22Rv1 (cell line): Measurements from ENCODE around the gene DDHD1.

ENCODE experiments used
- H3K27ac ChIP-seq: fragments of 450-650 bp; 2 replicates; pipeline ENCODE4 v1.5.1; 2017
- ZFX ChIP-seq: fragments of 450-650 bp; IDR thresholded peaks from 2 replicates; pipeline ENCODE4 v1.6.1; 2017; ENCODE audit warnings: antibody characterized with exemption, borderline replicate concordance
- TF ChIP-seq, protein P1 (sequence below): fragments of 450-650 bp; IDR thresholded peaks from 2 replicates; pipeline ENCODE4 v1.5.1; 2017; ENCODE audit warnings: mild to moderate bottlenecking

The DDHD1 gene

DNA sequence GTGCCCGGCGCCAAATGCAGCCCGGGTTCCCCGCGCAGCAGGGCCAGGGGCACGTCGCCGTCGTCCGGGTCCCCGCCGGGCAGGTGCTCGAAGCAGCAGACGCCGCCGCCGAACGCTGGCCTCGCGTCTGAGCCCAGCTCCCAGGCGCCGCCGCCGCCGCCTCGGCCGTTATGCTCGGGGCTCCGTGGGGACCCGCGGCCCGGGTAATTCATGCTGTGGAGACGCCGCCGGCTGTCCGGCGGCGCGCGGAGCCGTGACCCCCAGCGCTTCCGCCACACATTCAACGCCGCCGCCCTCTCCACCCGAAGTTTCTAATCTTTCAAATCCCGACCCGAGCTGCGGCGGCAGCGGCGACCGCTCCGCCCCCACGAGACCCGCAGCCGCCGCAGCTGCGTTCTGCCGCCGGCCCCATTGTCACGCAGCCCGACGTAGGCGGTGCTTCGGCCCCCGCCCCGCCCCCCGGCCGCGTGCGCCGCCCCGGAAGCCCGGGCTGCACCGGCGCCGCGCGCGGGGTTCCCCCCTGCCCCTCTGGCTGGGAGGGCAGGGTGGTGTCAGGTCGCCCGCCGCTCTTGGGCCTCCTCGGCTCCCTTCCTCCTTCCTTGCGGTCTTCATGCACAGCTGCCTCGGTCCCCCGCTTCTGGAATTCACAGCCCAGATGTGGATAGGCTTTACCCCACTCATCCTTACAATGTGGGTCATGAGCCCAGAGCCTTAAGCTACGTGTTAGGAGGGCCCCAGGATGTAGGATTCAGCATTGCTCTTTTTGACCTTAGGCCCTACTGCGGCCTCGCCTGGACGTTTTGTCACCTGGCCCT, at the start of gene DDHD1:
Gene DDHD1, minus strand, starts transcription at position 437 of the 815 bp plus-strand sequence. Its CDS starts 225 bp downstream, at position 212.
- TF ChIP-seq, protein P1, sequence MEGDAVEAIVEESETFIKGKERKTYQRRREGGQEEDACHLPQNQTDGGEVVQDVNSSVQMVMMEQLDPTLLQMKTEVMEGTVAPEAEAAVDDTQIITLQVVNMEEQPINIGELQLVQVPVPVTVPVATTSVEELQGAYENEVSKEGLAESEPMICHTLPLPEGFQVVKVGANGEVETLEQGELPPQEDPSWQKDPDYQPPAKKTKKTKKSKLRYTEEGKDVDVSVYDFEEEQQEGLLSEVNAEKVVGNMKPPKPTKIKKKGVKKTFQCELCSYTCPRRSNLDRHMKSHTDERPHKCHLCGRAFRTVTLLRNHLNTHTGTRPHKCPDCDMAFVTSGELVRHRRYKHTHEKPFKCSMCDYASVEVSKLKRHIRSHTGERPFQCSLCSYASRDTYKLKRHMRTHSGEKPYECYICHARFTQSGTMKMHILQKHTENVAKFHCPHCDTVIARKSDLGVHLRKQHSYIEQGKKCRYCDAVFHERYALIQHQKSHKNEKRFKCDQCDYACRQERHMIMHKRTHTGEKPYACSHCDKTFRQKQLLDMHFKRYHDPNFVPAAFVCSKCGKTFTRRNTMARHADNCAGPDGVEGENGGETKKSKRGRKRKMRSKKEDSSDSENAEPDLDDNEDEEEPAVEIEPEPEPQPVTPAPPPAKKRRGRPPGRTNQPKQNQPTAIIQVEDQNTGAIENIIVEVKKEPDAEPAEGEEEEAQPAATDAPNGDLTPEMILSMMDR = no peak
- TF ChIP-seq ZFX = no peak
- H3K27ac ChIP-seq = peak within 1 kb of the TSS; percentile 78

DNA sequence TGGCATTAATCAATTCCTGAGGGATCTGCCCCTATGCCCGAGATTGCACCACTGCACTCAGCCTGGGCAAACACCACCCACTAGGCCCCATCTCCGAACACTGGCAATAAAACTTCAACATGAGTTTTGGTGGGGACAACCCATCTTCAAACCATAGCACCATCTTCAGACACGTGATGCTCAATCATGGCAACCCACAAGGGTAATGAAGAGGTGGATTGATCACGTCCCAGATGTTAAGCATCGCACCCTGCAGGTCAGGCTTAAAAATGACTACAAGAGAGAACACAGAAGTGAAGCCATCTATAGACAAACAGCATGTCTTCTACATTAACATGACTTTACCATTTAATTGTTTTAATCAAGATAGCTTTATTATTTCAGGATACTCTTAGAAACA, 42.8 kb upstream of the DDHD1 start:
- no peak for TF ChIP-seq ZFX

DNA sequence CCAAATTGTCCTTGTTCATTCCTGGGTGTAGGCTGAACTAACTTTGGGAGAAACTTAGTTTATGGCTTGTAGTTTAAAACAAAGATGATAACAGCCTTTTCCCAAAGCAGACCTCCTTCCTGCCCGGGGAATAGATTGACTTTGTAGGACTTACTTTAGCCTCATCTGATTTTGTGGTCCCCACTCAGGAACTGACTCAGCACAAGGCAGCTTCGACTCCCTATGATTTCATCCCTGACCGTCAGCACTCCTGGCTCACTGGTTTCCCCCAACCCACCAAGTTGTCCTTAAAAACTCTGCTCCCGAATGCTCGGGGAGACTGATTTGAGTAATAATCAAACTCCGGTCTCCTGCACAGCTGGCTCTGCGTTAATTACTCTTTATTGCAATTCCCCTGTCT, 40.1 kb upstream of the DDHD1 start:
- TF ChIP-seq ZFX = no peak
- TF ChIP-seq, protein P1 = no peak
- no peak overlapping the region for H3K27ac ChIP-seq

More for the DNA sequence above, 42.8 kb upstream of the DDHD1 start:
- no peak overlapping the region for H3K27ac ChIP-seq

DNA sequence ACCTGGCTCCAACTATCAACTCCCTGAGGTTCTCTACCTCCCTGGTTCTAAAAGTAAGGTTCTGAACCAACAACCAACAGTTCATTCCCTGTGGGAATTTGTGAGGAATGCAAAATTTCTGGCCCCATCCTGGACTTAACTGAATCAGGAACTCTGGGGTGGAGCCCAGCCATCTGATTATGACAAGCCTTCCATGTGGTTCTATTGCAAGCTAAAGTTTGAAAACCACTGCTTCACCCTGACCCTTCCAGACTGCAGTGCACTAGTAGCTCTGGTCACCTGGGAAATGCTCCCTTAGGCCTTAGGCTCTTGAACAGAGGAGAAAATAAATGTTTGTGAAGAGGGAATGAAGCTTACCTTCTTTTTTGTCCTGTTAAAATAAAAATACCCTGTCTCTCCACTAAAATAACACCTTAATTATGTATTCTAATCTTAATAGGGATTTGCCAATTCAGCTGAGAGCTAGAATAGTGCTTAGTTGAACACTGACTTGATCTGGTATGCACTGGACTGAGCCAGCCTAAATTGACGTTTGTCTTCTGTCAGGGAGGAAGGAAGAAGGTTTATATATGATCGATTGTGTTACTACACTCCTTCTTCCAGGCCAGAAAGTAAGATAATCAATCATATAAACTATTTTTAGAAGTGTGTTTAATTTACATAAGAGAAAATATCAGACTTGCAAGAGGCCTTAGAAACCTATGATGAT, 39.1 kb upstream of the DDHD1 start:
- TF ChIP-seq, protein P1 = no peak
- no peak overlapping the region for H3K27ac ChIP-seq

DNA sequence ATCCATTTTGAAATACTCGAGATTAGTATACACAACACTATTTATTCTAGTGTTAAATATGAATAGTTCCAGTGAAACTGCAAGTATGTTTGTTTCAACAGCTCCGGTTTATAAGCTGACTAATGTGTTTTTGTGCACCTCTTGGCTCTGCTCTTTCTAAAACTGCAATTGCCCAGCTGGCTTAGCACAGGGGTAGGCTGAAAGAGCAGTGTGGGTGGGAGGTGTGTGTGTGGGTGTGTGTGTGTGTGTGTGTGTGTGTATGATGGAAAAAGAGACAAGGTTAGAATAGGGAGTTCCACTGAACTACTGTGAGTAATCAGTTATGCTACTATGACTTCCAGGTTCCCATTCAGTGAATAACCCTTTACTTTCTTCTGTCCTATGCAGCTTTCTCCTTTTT, 37.8 kb upstream of the DDHD1 start:
- H3K27ac ChIP-seq = no peak overlapping the region
- TF ChIP-seq, protein P1 = no peak
- TF ChIP-seq ZFX = no peak

DNA sequence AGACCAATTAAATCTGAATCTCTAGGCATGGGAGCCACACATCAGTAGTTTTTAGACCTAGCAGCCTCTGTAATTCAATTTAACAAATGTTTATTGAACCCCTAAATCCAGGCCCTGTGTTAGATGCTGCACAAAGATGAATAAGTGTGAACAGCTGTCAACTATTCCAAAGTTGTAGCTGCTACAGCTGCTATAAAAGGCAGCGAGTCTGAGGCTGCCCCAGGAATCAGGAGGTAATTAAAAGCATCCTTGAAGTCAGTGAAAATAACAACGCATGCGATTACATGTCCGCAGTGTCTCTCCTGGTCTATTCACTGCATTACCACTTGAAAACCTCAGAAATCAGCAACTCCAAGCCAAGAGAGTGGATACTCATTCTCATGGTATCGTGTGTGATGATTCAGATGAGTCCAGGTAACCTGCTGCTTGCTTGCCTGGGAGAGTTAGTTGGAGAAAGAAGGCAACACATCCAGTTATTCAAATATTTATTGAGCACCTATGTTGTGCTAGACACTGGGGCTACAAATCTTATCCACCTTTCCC, 34.9 kb upstream of the DDHD1 start:
- TF ChIP-seq, protein P1 = no peak
- TF ChIP-seq ZFX = no peak
- no peak overlapping the region for H3K27ac ChIP-seq

DNA sequence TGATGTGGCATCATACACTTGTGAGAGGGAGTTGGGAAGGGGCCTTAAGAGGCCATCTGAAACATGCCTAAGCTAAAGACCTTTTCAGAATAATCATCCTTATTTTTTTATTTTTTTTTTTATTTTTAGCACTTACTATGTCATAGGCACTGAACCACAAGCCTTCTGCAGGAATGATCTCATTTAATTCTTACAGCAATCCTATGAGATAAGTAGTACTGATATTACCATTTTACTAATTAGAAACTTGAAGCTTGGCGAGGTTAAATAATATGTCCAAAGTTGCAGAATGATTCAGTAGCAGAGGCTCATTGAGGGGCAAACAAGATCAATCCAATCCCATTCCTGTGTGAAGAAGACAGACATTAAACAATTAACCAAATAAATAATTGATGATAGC, 33.4 kb upstream of the DDHD1 start:
- no peak overlapping the region for H3K27ac ChIP-seq
- TF ChIP-seq ZFX = no peak
- TF ChIP-seq, protein P1 = no peak
